H9 (cell line): ENCODE results near the gene HLF. TPM values are rescaled to one million over a fixed set of nuclear protein-coding genes. Genes with fewer than 3 reads are reported as not detected.

Experiments used
- DNase-seq: peaks from one replicate; pipeline ENCODE4 v3.0.0-alpha.2; 2017
- H2AFZ ChIP-seq: one replicate; pipeline ENCODE4 v1.6.1; 2013; ENCODE audit warnings: mild to moderate bottlenecking, low read length, control low read depth, moderate library complexity
- H2AK5ac ChIP-seq: 2 replicates; pipeline ENCODE4 v1.6.1; 2013; ENCODE audit warnings: low read length, control low read depth, mixed read lengths; ENCODE audit not compliant: insufficient read length
- H2BK120ac ChIP-seq: one replicate; pipeline ENCODE4 v1.6.1; 2013; ENCODE audit warnings: low read depth, mild to moderate bottlenecking, low read length, control low read depth, inconsistent platforms; ENCODE audit not compliant: poor library complexity, severe bottlenecking
- H2BK12ac ChIP-seq: 2 replicates; pipeline ENCODE4 v1.6.1; 2013; ENCODE audit warnings: low read length, control low read depth, mixed read lengths, low read depth; ENCODE audit not compliant: insufficient read length
- H2BK15ac ChIP-seq: 2 replicates; pipeline ENCODE4 v1.6.1; 2013; ENCODE audit warnings: low read depth, low read length, control low read depth
- H2BK20ac ChIP-seq: one replicate; pipeline ENCODE4 v1.6.1; 2013; ENCODE audit warnings: low read depth, mild to moderate bottlenecking, low read length, control low read depth, inconsistent platforms; ENCODE audit not compliant: poor library complexity, severe bottlenecking
- H2BK5ac ChIP-seq: 2 replicates; pipeline ENCODE4 v1.6.1; 2013; ENCODE audit warnings: low read length, control low read depth, mixed read lengths; ENCODE audit not compliant: insufficient read length
- H3K14ac ChIP-seq: 2 replicates; pipeline ENCODE4 v1.6.1; 2013; ENCODE audit warnings: low read length, control low read depth; ENCODE audit not compliant: insufficient read depth
- H3K18ac ChIP-seq: 2 replicates; pipeline ENCODE4 v1.6.1; 2013; ENCODE audit warnings: low read depth, mild to moderate bottlenecking, mixed read lengths, low read length, control low read depth; ENCODE audit not compliant: insufficient read length
- H3K23ac ChIP-seq: 2 replicates; pipeline ENCODE4 v1.6.1; 2013; ENCODE audit warnings: low read length, control low read depth, mixed read lengths, low read depth; ENCODE audit not compliant: insufficient read length
- H3K23me2 ChIP-seq: 2 replicates; pipeline ENCODE4 v1.6.1; 2013; ENCODE audit warnings: low read depth, mild to moderate bottlenecking, mixed read lengths, low read length, control low read depth; ENCODE audit not compliant: insufficient read length, poor library complexity, severe bottlenecking
- H3K27ac ChIP-seq: 2 replicates; pipeline ENCODE4 v1.5.1; 2013; ENCODE audit warnings: low read length, control low read depth, mixed read lengths, low read depth; ENCODE audit not compliant: insufficient read length
- H3K27me3 ChIP-seq: 2 replicates; pipeline ENCODE4 v1.6.1; 2013; ENCODE audit warnings: low read length, control low read depth, inconsistent platforms; ENCODE audit not compliant: insufficient read depth
- H3K4ac ChIP-seq: 2 replicates; pipeline ENCODE4 v1.6.1; 2013; ENCODE audit warnings: low read depth, mild to moderate bottlenecking, control low read depth, inconsistent platforms, low read length, moderate library complexity
- H3K4me1 ChIP-seq: 2 replicates; pipeline ENCODE4 v1.6.1; 2013; ENCODE audit warnings: low read length, control low read depth, inconsistent platforms; ENCODE audit not compliant: insufficient read depth
- H3K4me2 ChIP-seq: 2 replicates; pipeline ENCODE4 v1.6.1; 2013; ENCODE audit warnings: low read length, control low read depth, mixed read lengths; ENCODE audit not compliant: insufficient read length, insufficient read depth
- H3K56ac ChIP-seq: 2 replicates; pipeline ENCODE4 v1.6.1; 2013; ENCODE audit warnings: low read depth, mild to moderate bottlenecking, mixed read lengths, low read length, control low read depth; ENCODE audit not compliant: insufficient read length
- H3K79me1 ChIP-seq: 2 replicates; pipeline ENCODE4 v1.6.1; 2013; ENCODE audit warnings: low read depth, mild to moderate bottlenecking, moderate library complexity, low read length, control low read depth, inconsistent platforms; ENCODE audit not compliant: insufficient read depth, poor library complexity, severe bottlenecking
- H3K79me2 ChIP-seq: 2 replicates; pipeline ENCODE4 v1.6.1; 2013; ENCODE audit warnings: low read length, control low read depth, inconsistent platforms; ENCODE audit not compliant: insufficient read depth
- H3K9ac ChIP-seq: 2 replicates; pipeline ENCODE4 v1.6.1; 2013; ENCODE audit warnings: low read length, control low read depth, mixed read lengths; ENCODE audit not compliant: insufficient read length; ENCODE audit errors: extremely low read depth
- H3K9me3 ChIP-seq: one replicate; pipeline ENCODE4 v1.6.1; 2013; ENCODE audit warnings: low read depth, low read length, inconsistent platforms; ENCODE audit not compliant: control insufficient read depth
- H3T11ph ChIP-seq: one replicate; pipeline ENCODE4 v1.6.1; 2013; ENCODE audit warnings: mild to moderate bottlenecking, low read length, control low read depth, inconsistent platforms
- H4K20me1 ChIP-seq: one replicate; pipeline ENCODE4 v1.6.1; 2013; ENCODE audit not compliant: control insufficient read depth, insufficient read length, insufficient read depth
- H4K5ac ChIP-seq: 2 replicates; pipeline ENCODE4 v1.6.1; 2013; ENCODE audit warnings: low read depth, mild to moderate bottlenecking, mixed read lengths, low read length, control low read depth; ENCODE audit not compliant: insufficient read length
- H4K8ac ChIP-seq: replicated peaks from 2 replicates; pipeline ENCODE4 v1.6.1; 2013; ENCODE audit warnings: low read length, control low read depth, mixed read lengths, low read depth; ENCODE audit not compliant: insufficient read length
- H4K91ac ChIP-seq: 2 replicates; pipeline ENCODE4 v1.6.1; 2013; ENCODE audit warnings: low read depth, mild to moderate bottlenecking, moderate library complexity, mixed read lengths, low read length, control low read depth; ENCODE audit not compliant: insufficient read length
- H3K27ac Mint-ChIP-seq, 3 experiments: 2 replicates in 2 of 3; 3 replicates in 1 of 3; pipeline ENCODE4 v1.8.0; 2020 to 2021; ENCODE audit warnings: mixed read lengths in 3 of 3, mild to moderate bottlenecking in 1 of 3, moderate library complexity in 1 of 3
- H3K27me3 Mint-ChIP-seq: 2 replicates; pipeline ENCODE4 v1.8.0; 2021; ENCODE audit warnings: low read depth, mild to moderate bottlenecking, moderate library complexity, mixed read lengths
- H3K36me3 Mint-ChIP-seq, 3 experiments: 2 replicates in 2 of 3; 3 replicates in 1 of 3; pipeline ENCODE4 v1.8.0; 2020 to 2021; ENCODE audit warnings: low read depth in 3 of 3, mixed read lengths in 3 of 3; ENCODE audit not compliant: insufficient read depth in 1 of 3
- H3K4me1 Mint-ChIP-seq, 2 experiments: 2 replicates each; pipeline ENCODE4 v1.8.0; 2020; ENCODE audit warnings: mixed read lengths in 2 of 2
- H3K4me3 Mint-ChIP-seq, 2 experiments: 2 replicates in 1 of 2; 3 replicates in 1 of 2; pipeline ENCODE4 v1.8.0; 2020 to 2021; ENCODE audit warnings: mild to moderate bottlenecking in 2 of 2, mixed read lengths in 2 of 2, moderate library complexity in 1 of 2
- H3K9me3 Mint-ChIP-seq, 2 experiments: 2 replicates in 1 of 2; 3 replicates in 1 of 2; pipeline ENCODE4 v1.8.0; 2020; ENCODE audit warnings: mild to moderate bottlenecking in 2 of 2, mixed read lengths in 2 of 2, moderate library complexity in 1 of 2
- WGBS: extraction: QIAGEN DNeasy Blood & Tissue Kit; methylation state at CpG from one replicate; pipeline ENCODE4 v1.1.7; 2013; ENCODE audit warnings: missing lambda C conversion rate, low lambda C conversion rate, mixed read lengths; ENCODE audit not compliant: insufficient read length; ENCODE audit errors: extremely low coverage; 5-methylcytosine and 5-hydroxymethylcytosine counted together
- total RNA-seq: library from RNA; stranded (reverse); gene quantifications from 2 replicates; pipeline ENCODE4 v1.2.1, GENCODE V29; 2021
- TF ChIP-seq, protein P1 (sequence below): fragments of 200-600 bp; sonication (generic); conservative IDR thresholded peaks from 3 replicates; pipeline ENCODE4 v1.8.0; 2021; ENCODE audit warnings: antibody characterized with exemption, mild to moderate bottlenecking

HLF gene
- total RNA-seq, 1 experiment from 2014 or later, result 0.17 TPM

DNA sequence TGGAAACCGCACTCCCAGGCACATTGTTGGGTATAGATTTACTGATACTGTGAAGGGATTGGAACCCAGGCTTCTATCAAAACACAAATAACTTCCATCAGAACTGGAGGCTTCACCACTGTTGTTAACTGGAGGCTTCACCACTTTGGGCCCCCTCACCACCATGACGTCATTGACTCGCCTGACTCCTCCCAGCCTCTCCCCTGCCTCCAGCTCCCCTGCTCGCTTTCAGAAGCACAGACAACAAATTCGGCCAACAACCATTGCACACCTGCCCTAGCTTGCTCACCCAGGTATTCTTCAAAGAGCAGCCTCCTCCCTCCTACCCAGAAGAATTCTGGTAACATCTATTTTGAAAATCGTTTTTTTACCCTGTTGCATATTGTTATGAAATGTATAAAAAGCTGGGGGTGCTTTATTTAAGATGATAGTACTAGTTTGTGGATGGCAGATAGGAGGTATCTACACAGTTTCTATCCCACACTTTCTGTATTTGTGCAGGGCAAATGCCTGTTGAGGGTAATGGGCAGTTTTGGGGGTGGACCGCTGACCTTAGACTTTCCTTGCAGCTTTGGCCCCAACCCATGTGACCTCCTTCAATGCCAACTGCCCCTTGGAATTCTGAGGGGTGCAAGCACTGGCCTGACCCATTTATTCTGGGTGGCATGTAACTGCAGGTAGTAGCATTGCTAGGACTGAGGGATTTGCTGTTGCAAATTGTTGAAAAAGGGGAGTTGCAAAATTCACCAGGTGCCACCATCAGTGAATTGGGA lies 54.1 kb downstream of the HLF start:
- Histone ChIP-seq H3T11ph (no peak overlapping the region), H3K23ac (no peak overlapping the region), H3K9ac (no peak overlapping the region), H3K14ac (no peak overlapping the region), H2AK5ac (no peak overlapping the region), H2BK20ac (no peak overlapping the region), H2BK5ac (no peak overlapping the region), H3K27ac (no peak overlapping the region), H3K79me2 (no peaks in the 10 kb centered on the region), H2AFZ (no peak overlapping the region), H3K56ac (no peak overlapping the region), H2BK120ac (no peak overlapping the region), H3K9me3 (no peaks in the 10 kb centered on the region), H3K4ac (no peak overlapping the region), H3K4me1 (no peaks in the 10 kb centered on the region), H4K20me1 (no peaks in the 10 kb centered on the region), H2BK15ac (no peak overlapping the region), H3K18ac (no peak overlapping the region), H4K8ac (no peak overlapping the region), H3K79me1 (no peaks in the 10 kb centered on the region), H4K91ac (no peak overlapping the region), H3K4me2 (no peak overlapping the region), H3K23me2 (no peaks in the 10 kb centered on the region), H3K27me3 (no peaks in the 10 kb centered on the region), H2BK12ac (no peak overlapping the region), H4K5ac (no peak overlapping the region)
- H3K9me3 Mint-ChIP-seq, result no peaks in the 10 kb centered on the region
- TF ChIP-seq, protein P1, sequence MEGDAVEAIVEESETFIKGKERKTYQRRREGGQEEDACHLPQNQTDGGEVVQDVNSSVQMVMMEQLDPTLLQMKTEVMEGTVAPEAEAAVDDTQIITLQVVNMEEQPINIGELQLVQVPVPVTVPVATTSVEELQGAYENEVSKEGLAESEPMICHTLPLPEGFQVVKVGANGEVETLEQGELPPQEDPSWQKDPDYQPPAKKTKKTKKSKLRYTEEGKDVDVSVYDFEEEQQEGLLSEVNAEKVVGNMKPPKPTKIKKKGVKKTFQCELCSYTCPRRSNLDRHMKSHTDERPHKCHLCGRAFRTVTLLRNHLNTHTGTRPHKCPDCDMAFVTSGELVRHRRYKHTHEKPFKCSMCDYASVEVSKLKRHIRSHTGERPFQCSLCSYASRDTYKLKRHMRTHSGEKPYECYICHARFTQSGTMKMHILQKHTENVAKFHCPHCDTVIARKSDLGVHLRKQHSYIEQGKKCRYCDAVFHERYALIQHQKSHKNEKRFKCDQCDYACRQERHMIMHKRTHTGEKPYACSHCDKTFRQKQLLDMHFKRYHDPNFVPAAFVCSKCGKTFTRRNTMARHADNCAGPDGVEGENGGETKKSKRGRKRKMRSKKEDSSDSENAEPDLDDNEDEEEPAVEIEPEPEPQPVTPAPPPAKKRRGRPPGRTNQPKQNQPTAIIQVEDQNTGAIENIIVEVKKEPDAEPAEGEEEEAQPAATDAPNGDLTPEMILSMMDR, result no peak
- H3K4me3 Mint-ChIP-seq, result no peak overlapping the region
- H3K4me1 Mint-ChIP-seq, result no peaks in the 10 kb centered on the region
- H3K27ac Mint-ChIP-seq, result 0 out of 7 replicates have a peak overlapping the region, but pooled peaks of 1 of the 3 experiments have one; percentile 25
- H3K36me3 Mint-ChIP-seq, result no peaks in the 10 kb centered on the region
- whole genome bisulfite sequencing, result no CpG with 5 or more reads among the region's 7 CpGs
- peaks cover 1% of the 10 kb centered on the region for H3K27me3 Mint-ChIP-seq
- DNase-seq, result no peak
